Measurements from ENCODE around the gene BDKRB2. TPM values are rescaled to one million over a fixed set of nuclear protein-coding genes. Genes with fewer than 3 reads are reported as not detected.

The BDKRB2 gene
- total RNA-seq, 1 donor from 2014 or later: 3.2 TPM

- H3K27me3 ChIP-seq (ENCODE audit: control insufficient read depth, insufficient read depth, low read length): no peaks in the 10 kb centered on the region
- no peak for TF ChIP-seq CTCF (IDR thresholded peaks at IDR 0.05; ENCODE audit: insufficient read depth, low read length, severe bottlenecking)
- no peaks in the 10 kb centered on the region for H3K36me3 ChIP-seq (ENCODE audit: control insufficient read depth, insufficient read depth, low read length)
- no peak for FAIRE-seq
- DNase-seq (ENCODE audit: low read depth): no peak
- H3K4me3 ChIP-seq (ENCODE audit: low read depth, low read length): no peak overlapping the region
These were observed 38.9 kb upstream of the BDKRB2 start for GRCh38 chr14:96165493-96166436.

GRCh38 chr14:96166461-96167223 lies 38.0 kb upstream of the BDKRB2 start:
- DNase-seq (ENCODE audit: low read depth) (no peak), FAIRE-seq (peak; percentile 79)
- no peak for TF ChIP-seq CTCF (IDR thresholded peaks at IDR 0.05; ENCODE audit: insufficient read depth, low read length, severe bottlenecking)
- Histone ChIP-seq H3K4me3 (ENCODE audit: low read depth, low read length) (no peak overlapping the region), H3K36me3 (ENCODE audit: control insufficient read depth, insufficient read depth, low read length) (no peaks in the 10 kb centered on the region), H3K27me3 (ENCODE audit: control insufficient read depth, insufficient read depth, low read length) (no peaks in the 10 kb centered on the region)

DNA sequence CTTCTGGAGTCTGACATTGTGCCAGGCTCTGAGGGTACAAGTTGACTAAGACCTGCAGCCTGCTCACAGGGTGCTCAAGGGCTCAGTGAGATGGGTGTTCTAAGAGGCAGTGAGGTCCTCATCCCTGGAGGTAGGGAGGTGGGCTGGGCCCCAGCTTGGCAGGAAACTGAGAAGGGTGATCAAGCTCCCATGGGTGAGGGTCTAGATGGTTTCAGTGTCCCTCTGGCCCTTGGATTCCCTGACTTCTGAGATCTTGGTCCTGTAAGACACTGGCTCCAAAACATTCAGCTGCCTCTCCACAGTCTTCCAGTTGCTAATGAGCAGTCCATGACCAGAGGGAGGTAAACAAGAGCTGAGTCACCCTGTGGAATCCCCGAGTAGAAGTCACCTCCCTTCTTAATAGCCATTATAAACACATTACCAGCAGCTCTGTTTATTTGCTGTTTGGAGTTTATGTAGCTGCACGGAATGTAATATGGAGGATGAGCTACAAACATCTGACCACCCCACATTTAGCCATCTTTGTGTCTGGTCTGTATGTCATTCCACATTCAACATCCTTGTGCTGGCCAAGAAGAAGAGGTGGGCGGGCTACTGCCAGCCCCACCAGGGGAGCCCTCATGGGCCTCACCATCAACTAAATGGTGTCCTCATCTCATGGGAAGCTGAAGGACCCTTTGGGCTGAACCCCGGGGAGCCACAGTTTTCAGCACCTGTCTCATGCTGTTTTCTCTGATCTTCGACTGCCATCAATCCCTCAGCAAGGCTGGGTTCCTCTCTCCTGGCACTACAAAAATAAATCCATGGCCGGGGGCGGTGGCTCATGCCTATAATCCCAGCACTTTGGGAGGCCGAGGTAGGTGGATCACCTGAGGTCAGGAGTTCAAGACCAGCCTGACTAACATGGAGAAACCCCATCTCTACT lies 37.2 kb upstream of the BDKRB2 start:
- Histone ChIP-seq H3K36me3 (ENCODE audit: control insufficient read depth, insufficient read depth, low read length) (no peaks in the 10 kb centered on the region), H3K27me3 (ENCODE audit: control insufficient read depth, insufficient read depth, low read length) (no peaks in the 10 kb centered on the region), H3K4me3 (ENCODE audit: low read depth, low read length) (no peak overlapping the region)
- no peak for TF ChIP-seq CTCF (IDR thresholded peaks at IDR 0.05; ENCODE audit: insufficient read depth, low read length, severe bottlenecking)
- DNase-seq (ENCODE audit: low read depth) (peak; percentile 83), FAIRE-seq (no peak)

GRCh38 chr14:96168581-96168980 lies 36.1 kb upstream of the BDKRB2 start:
- Histone ChIP-seq H3K27me3 (ENCODE audit: control insufficient read depth, insufficient read depth, low read length) (no peaks in the 10 kb centered on the region), H3K4me3 (ENCODE audit: low read depth, low read length) (no peak overlapping the region), H3K36me3 (ENCODE audit: control insufficient read depth, insufficient read depth, low read length) (no peaks in the 10 kb centered on the region)
- TF ChIP-seq CTCF (IDR thresholded peaks at IDR 0.05; ENCODE audit: insufficient read depth, low read length, severe bottlenecking): no peak
- FAIRE-seq: peak; percentile 36
- DNase-seq (ENCODE audit: low read depth): no peak

GRCh38 chr14:96170961-96171592 lies 33.6 kb upstream of the BDKRB2 start:
- FAIRE-seq: no peak
- no peak for TF ChIP-seq CTCF (IDR thresholded peaks at IDR 0.05; ENCODE audit: insufficient read depth, low read length, severe bottlenecking)
- Histone ChIP-seq H3K4me3 (ENCODE audit: low read depth, low read length) (no peak overlapping the region), H3K27me3 (ENCODE audit: control insufficient read depth, insufficient read depth, low read length) (peaks cover 2% of the 10 kb centered on the region), H3K36me3 (ENCODE audit: control insufficient read depth, insufficient read depth, low read length) (no peaks in the 10 kb centered on the region)
- DNase-seq (ENCODE audit: low read depth): no peak
